NCI-H526 treated with DMSO at 0.1 percent for 48 hours (cell line): Measurements from ENCODE around the gene ITPR1.

Experiments
- DNase-seq: peaks from one replicate; lab custom pipeline; 2025; lab: John Stamatoyannopoulos, UW

ITPR1 gene

DNA sequence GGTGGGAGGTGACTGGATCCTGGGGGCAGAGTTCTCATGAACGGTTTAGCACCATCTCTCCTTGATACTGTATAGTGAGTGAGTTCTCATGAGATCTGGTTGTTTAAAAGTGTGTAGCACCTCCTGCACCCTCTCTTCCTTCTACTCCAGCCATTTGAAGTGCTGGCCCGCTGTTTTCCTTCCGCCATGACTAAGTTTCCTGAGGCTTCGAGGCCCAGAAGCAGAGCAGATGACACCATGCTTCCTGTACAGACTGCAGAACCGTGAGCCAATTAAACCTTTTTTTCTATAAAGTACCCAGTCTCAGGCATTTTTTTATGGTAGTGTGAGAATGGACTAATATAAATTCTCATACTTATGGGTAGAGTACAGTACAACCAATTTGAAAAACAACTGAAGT lies 362.5 kb downstream of the ITPR1 start:
- no peak for DNase-seq

DNA sequence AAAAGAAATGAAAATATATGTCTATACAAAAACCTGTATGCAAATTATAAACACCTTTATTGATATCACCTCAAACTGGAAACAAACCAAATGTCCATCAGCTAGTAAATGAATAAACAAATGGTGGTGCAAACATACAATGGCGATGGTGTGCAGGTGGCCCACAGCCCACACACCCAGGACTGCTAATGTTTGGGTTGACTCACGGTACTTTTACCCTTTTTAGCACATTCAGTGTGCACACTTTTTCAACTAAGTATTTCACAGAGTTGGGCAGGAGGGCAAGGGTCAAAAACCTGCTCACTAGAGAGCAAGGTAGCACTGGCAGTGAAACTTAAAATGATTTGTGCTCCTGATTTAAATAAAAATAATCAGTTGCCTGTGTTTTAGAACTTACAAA lies 363.0 kb downstream of the ITPR1 start:
- no peak for DNase-seq

DNA sequence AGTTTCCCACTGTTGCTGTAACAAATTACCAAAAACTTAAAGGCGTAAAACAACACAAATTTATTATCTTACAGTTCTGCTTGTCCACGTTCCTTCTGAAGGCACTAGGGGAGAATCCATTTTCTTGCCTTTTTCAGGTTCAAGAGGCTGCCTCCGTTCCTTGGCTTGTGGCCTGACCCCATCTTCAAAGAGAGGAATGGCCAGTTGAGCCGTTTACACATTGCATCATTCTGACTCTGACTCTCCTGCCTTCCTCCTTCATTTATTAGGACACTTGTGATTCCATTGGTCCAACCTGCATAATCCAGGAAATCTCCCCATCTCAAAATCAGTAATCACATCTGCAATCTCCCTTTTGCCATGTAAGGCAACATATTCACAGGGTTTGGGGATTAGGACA lies 363.4 kb downstream of the ITPR1 start:
- DNase-seq = no peak

- no peak for DNase-seq
Observed at GRCh38 chr3:4856986-4857385, 363.8 kb downstream of the ITPR1 start.

DNA sequence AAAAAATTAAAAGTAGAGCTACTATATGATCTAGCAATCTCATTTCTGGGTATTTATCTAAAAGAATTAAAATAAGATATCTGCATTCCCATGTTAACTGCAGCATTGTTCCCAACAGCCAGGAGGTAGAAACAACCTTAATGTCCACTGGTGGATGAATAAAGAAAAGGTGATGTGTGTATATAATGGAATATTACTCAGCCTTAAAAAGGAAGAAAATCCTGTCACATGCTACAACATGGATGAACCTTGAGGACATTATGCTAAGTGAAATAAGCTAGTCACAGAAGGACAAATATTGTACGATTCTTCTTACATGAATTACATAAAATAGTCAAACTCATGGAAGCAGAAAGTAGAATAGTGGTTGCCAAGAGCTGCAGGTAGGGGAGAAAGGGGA lies 366.6 kb downstream of the ITPR1 start:
- DNase-seq = no peak

GRCh38 chr3:4862973-4863372 lies 369.8 kb downstream of the ITPR1 start:
- no peak for DNase-seq

DNA sequence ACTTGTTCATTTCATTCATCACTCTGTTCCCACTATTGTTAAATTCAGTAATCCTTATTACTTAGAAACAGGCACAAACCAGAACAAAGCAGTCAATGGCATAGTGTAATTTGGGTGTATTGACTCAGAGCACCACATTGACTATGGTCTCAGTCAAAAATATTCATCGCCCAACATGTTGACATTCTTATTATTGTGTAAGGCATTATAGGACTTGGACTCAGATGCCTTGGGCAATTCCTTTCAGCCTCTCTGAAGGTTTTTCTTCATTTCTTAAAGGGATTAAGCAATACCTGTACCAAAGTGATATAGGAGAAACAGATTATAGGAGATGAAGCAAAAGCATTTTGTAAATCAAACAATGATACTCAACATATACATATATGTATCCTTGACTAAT lies 371.4 kb downstream of the ITPR1 start:
- DNase-seq = no peak

- DNase-seq = no peak
Observed at GRCh38 chr3:4865714-4866113, 372.6 kb downstream of the ITPR1 start.

DNA sequence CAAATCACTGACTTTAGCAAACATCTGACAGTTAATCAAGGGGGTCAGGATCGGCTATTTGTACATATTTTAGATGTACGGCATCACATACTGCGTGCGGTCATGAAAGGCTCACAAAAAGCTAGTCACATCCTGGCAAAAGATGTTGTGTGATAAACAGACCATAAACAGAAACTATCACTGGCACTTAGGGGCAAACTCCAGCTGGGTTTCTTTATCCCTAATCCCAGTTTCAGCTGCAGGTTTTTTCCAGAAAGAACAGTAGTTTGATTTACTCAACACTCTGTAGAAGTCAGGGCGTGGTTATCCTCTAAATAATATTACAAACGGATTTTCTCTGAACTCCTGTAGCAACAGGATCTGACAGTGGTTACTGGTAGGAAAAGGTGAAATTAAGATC lies 373.7 kb downstream of the ITPR1 start:
- DNase-seq = no peak

DNA sequence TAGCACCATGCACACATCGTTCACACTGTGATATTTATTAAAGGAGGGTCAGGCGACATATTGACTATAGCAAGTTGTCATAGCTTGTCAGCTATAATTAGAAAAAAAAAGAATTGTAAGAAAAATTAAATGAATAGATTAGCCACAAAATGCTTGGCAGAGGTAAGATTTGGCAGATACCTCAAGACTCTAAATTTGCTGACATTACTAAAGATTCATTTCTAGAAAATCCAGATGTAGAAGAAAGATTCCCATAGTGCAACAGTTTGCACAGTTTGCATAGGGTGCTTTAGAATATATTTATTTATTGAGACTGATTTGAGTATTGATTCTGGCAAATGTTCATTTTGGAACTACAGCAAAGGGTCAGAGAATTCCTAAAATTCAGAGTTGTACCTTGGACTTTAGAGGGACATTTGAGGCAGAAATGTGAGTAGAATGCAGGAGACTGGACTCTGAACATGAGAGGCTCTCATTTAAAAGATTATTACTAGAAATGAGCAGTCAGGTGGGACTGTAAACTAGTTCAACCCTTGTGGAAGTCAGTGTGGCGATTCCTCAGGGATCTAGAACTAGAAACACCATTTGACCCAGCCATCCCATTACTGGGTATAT lies 384.1 kb downstream of the ITPR1 start:
- DNase-seq = no peak

- no peak for DNase-seq
Observed at GRCh38 chr3:4880850-4881249, 387.7 kb downstream of the ITPR1 start.

GRCh38 chr3:4882548-4882947 lies 389.4 kb downstream of the ITPR1 start:
- DNase-seq = no peak

- no peak for DNase-seq
Observed at GRCh38 chr3:4883011-4883410, 389.9 kb downstream of the ITPR1 start.

DNA sequence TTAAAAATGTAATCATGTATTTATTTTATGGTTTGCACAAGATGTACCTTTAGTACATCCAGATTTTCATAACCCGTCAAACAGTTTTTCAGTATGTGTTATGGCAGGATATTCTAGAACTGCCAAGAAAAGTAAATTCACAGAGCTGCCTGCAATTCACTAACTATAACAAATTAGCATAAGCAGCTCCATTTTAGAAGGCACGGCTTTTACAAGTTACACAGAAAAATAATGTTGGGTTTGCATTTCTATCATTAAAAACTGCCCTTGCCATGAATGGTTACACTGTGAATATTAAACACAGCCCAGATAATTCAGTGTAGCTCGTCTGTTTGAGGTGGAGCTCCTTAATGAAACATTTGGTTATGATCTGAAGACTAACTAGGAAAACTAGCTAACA lies 391.7 kb downstream of the ITPR1 start:
- no peak for DNase-seq

DNA sequence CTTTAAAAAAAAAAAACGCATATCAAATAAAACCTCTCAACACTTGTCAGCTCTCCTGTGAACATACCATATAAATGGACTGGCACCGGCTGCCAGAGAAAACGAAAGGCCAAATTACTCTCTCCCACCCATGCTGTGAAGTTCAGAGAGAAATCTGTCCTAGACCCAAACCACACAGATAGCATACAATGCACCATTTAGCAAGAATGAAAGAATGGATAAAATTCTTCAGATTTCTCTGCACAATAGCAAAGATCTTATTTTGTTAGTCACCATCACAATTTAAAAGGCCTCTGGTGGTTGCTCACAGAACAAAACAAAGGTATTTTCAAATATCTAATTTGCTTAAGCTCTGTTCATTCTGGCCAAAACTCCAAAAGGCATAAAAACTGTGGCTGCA lies 392.2 kb downstream of the ITPR1 start:
- DNase-seq = no peak

- no peak for DNase-seq
Observed at GRCh38 chr3:4886448-4886847, 393.3 kb downstream of the ITPR1 start.

GRCh38 chr3:4887177-4887576 lies 394.0 kb downstream of the ITPR1 start:
- DNase-seq = no peak

DNA sequence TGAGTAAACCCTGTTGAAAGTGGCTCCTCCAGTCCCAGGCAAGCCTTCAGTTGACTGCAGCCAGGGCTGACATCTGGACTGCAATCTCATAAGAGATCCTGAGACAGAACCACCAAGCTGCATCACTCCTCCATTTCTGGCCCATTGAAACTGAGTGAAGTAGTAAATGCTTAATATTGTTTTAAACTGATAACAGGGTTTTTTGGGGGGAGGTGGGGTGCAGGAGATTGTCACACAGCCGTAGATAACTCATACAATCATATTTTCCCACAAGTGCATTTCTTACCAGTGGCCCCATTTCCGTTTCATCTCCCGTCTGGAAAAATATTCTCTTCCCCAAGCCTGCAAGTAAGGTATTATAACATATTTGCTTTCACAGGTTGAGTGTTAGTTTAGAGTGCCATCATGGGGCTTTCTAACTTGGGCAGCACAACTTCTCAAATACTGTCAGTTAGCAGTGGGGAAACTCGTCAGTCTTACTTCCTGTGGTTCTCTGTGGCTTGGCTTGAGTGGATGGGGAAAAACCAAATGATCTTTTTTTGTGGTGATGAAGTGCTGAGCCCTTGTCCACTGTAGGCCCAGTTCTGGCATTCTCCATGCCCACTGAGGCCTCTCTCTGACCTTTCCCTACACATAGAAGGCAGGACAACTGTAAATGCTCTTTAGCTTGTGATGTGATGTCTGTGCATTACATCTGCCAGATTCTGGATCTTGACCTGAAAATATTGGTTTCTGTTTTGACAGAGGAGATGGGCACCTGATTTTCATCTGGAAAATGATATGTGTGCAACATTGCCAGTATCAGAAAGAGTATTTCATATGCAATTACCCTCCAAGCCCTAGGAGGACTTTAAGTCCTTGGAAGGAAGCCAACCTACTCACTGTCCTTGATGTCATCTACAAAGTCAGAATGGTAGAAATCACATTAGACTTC lies 396.0 kb downstream of the ITPR1 start:
- no peak for DNase-seq

- no peak for DNase-seq
Observed at GRCh38 chr3:4889896-4890295, 396.7 kb downstream of the ITPR1 start.

- DNase-seq = no peak
Observed at GRCh38 chr3:4894891-4895530, 401.9 kb downstream of the ITPR1 start.

DNA sequence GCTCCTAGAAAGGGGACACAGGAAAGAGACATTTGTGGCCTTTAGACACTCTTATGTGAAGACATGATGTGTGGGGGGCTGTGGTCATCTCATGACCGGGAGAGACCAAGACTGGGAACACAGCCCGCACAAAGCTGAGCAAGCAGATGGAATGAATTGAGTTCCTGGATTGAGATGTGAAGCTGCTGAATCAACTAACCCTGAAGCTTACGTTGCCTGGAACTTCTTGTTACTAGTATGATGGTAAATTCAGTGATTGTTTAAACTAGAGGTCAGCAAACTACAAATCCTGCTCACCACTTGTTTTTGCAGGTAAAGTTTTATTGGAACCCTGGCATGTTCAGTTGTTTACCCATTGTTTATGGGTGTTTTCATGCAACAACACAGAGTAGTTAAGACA lies 402.7 kb downstream of the ITPR1 start:
- DNase-seq = no peak
